K562 (cell line): ENCODE measurements around the gene VAMP8. TPM values are rescaled to one million over a fixed set of nuclear protein-coding genes. Genes with fewer than 3 reads are reported as not detected.
A peak's percentile ranks its signal among the peaks of the same experiment; 100 is the strongest.

ENCODE experiments used
- CBFB ChIP-seq: sonication (generic); formaldehyde crosslinking; IDR thresholded peaks from 2 replicates; pipeline ENCODE4 v1.4.0; 2020; ENCODE audit warnings: mild to moderate bottlenecking, missing genetic modification reagents
- CXXC5 ChIP-seq: fragments of 250-450 bp; sonication (Bioruptor Pico); IDR thresholded peaks from 2 replicates; pipeline ENCODE4 v1.8.0; 2022; ENCODE audit warnings: inconsistent platforms, mild to moderate bottlenecking, moderate library complexity
- DEAF1 ChIP-seq: fragments of 450-650 bp; formaldehyde crosslinking; IDR thresholded peaks from 2 replicates; pipeline ENCODE4 v1.4.0; 2020; ENCODE audit warnings: mild to moderate bottlenecking, moderate library complexity
- HMGN3 ChIP-seq: IDR thresholded peaks from 2 replicates; pipeline ENCODE4 v1.6.1; 2011; ENCODE audit warnings: borderline replicate concordance, low read depth, mild to moderate bottlenecking, mixed read lengths, low read length; ENCODE audit not compliant: insufficient read length; ENCODE audit errors: extremely low read depth
- MEF2D ChIP-seq: conservative IDR thresholded peaks from 2 replicates; pipeline ENCODE4 v1.6.1; 2016; ENCODE audit warnings: low read depth, missing genetic modification characterization, missing compliant biosample characterization
- RFX5 ChIP-seq: IDR thresholded peaks from 2 replicates; pipeline ENCODE4 v1.6.1; 2011; ENCODE audit warnings: low read depth, mild to moderate bottlenecking, improper control_type of control experiment, low read length
- RREB1 ChIP-seq: fragments of 250-450 bp; sonication (Bioruptor Pico); IDR thresholded peaks from 2 replicates; pipeline ENCODE4 v1.4.0; 2020
- SMARCE1 ChIP-seq: fragments of 450-650 bp; IDR thresholded peaks from 2 replicates; pipeline ENCODE4 v1.7.1; 2016; ENCODE audit warnings: mild to moderate bottlenecking
- STAT5B ChIP-seq: fragments of 250-450 bp; sonication (Bioruptor Pico); IDR thresholded peaks from 2 replicates; pipeline ENCODE4 v1.8.0; 2021; ENCODE audit warnings: mild to moderate bottlenecking, inconsistent platforms
- SUPT5H ChIP-seq: fragments of 450-650 bp; IDR thresholded peaks from 2 replicates; pipeline ENCODE4 v1.6.1; 2016
- THRA ChIP-seq: fragments of 450-650 bp; IDR thresholded peaks from 2 replicates; pipeline ENCODE4 v1.6.1; 2017; ENCODE audit warnings: mild to moderate bottlenecking, moderate library complexity
- TOE1 ChIP-seq, 2 experiments: fragments of 450-650 bp in 1 of 2; sonication (generic) in 1 of 2; formaldehyde crosslinking in 1 of 2; IDR thresholded peaks; 2 replicates each; pipeline versions ENCODE4 v1.7.1 to v1.8.0; 2016 to 2022; ENCODE audit warnings: borderline replicate concordance in 2 of 2, mild to moderate bottlenecking in 2 of 2, antibody characterized with exemption in 1 of 2, inconsistent platforms in 1 of 2, low read depth in 1 of 2, missing genetic modification reagents in 1 of 2, moderate library complexity in 1 of 2
- ZBTB8A ChIP-seq: fragments of 450-650 bp; IDR thresholded peaks from 2 replicates; pipeline ENCODE4 v1.6.1; 2018; ENCODE audit warnings: mild to moderate bottlenecking, moderate library complexity; ENCODE audit not compliant: partially characterized antibody
- ZNF395 ChIP-seq: fragments of 200-800 bp; sonication (Bioruptor generic); IDR thresholded peaks from 2 replicates; pipeline ENCODE4 v1.6.1; 2017; ENCODE audit warnings: missing genetic modification characterization, missing compliant biosample characterization
- ZNF589 ChIP-seq: fragments of 200-800 bp; sonication (Bioruptor generic); IDR thresholded peaks from 2 replicates; pipeline ENCODE4 v1.6.1; 2016; ENCODE audit warnings: low read depth, missing genetic modification characterization, missing compliant biosample characterization
- polyA plus RNA-seq, 8 experiments: library from polyadenylated mRNA; depleted of rRNA in 4 of 8; stranded (reverse) in 5 of 8; unstranded in 3 of 8; fragments of >200 nt; fragmentation: Nextera tagmentation in 2 of 8; fragmentation: Illumina TruSeq in 1 of 8; extraction: Ambion mirVana in 2 of 8; extraction: Trizol in 1 of 8; gene quantifications; 2 replicates each; pipeline versions ENCODE4 v1.2.1 to v1.2.3, GENCODE V29; 2011 to 2014; ENCODE audit warnings: inconsistent platforms in 1 of 8, missing spikeins in 1 of 8
- total RNA-seq, 7 experiments: library from RNA; depleted of rRNA in 6 of 7; stranded (reverse); fragments of >200 nt in 6 of 7; fragmentation: Illumina TruSeq in 2 of 7; extraction: Trizol in 2 of 7; gene quantifications; 2 replicates each; pipeline versions ENCODE4 v1.2.1 to v1.2.3, GENCODE V29; 2011 to 2021; ENCODE audit warnings: low replicate concordance in 1 of 7

Gene VAMP8
- total and polyA plus RNA-seq, 9 of the 15 experiments (the other 6 are each of a cell fraction or from before 2014, with no cell fraction given), result 107 to 571 (median 248) TPM

GRCh38 chr2:85537600-85538506, 39.5 kb upstream of the VAMP8 start (continued):
- TF ChIP-seq TOE1 (IDR thresholded peaks at IDR 0.05; ENCODE audit: borderline replicate concordance) (peak; percentile 50; the same call in 1 of the 2 replicates), TOE1 (CRISPR knock-in tag; IDR thresholded peaks at IDR 0.05; ENCODE audit: borderline replicate concordance, low read depth) (no peak), THRA (no peak), RREB1 (0 out of 2 replicates have a peak, but pooled peaks have one; percentile 19), CBFB (0 out of 2 replicates have a peak, but pooled peaks have one; percentile 56), SMARCE1 (0 out of 2 replicates have a peak, but pooled peaks have one; percentile 10), SUPT5H (peak; percentile 19; the same call in 1 of the 2 replicates), ZNF589 (CRISPR knock-in tag) (peak; percentile 79; the same call in 1 of the 2 replicates), HMGN3 (peak; percentile 31), MEF2D (tag) (no peak), DEAF1 (CRISPR knock-in tag) (no peak), ZNF395 (peak; percentile 48), CXXC5 (CRISPR knock-in tag) (0 out of 2 replicates have a peak, but pooled peaks have one; percentile 28), STAT5B (CRISPR knock-in tag) (no peak), RFX5 (no peak), ZBTB8A (no peak)
